ENCODE measurements around the gene UEVLD. TPM values are rescaled to one million over a fixed set of nuclear protein-coding genes. Genes with fewer than 3 reads are reported as not detected.

The UEVLD gene
- total RNA-seq, 1 experiment from 2014 or later, result 13.7 TPM

- TF ChIP-seq JUND (IDR thresholded peaks at IDR 0.05) (no peak), ZNF274 (IDR thresholded peaks at IDR 0.05; ENCODE audit: low read depth, low read length) (no peak), SP1 (IDR thresholded peaks at IDR 0.05; ENCODE audit: low read depth) (no peak), POLR2A (IDR thresholded peaks at IDR 0.05; ENCODE audit: borderline replicate concordance, extremely low read depth, insufficient read depth, insufficient read length) (no peak)
Measured at GRCh38 chr11:18521122-18521521, 67.4 kb downstream of the UEVLD start (continued).

- no peaks in the 10 kb centered on the region for H3K9me2 ChIP-seq (ENCODE audit: insufficient read depth)
- H3K4me2 ChIP-seq (ENCODE audit: low read length), result no peak overlapping the region
- BruUV-seq (replicated peaks), result no TSS peak
- H3K4me3 ChIP-seq (replicated peaks in 1 of 2; ENCODE audit: low read depth in 1 of 2, low read length in 2 of 2), result no peak overlapping the region
- no peak overlapping the region for H2AFZ ChIP-seq (ENCODE audit: low read depth, low read length, poor library complexity, severe bottlenecking)
- no peak for DNase-seq (ENCODE audit: low read depth, low spot score)
- peaks cover 3 to 13% of the 10 kb centered on the region in 2 experiments; a peak in 2 of 4 replicates for H3K36me3 ChIP-seq (ENCODE audit: control insufficient read depth in 1 of 2, insufficient read depth in 2 of 2, low read length in 2 of 2)
- no peak overlapping the region for H3K27ac ChIP-seq (ENCODE audit: low read depth, low read length)
- POLR2A ChIA-PET, result no interaction called here
- no peaks in the 10 kb centered on the region for H3K9me3 ChIP-seq (ENCODE audit: control insufficient read depth in 1 of 2, insufficient read depth in 1 of 2, low read depth in 1 of 2, low read length in 2 of 2)
- ATAC-seq, result no peak
- no peaks in the 10 kb centered on the region for H3K27me3 ChIP-seq (ENCODE audit: insufficient read depth, low read length)
- H3K79me2 ChIP-seq (ENCODE audit: insufficient read depth, low read length), result no peaks in the 10 kb centered on the region
- intact Hi-C loops (cut with micrococcal nuclease), result no loop called here
- no peak for TF ChIP-seq POLR2AphosphoS5 (IDR thresholded peaks at IDR 0.05; ENCODE audit: low read depth, low read length)
- TF ChIP-seq ZBTB33 (IDR thresholded peaks at IDR 0.05; ENCODE audit: extremely low read depth, insufficient replicate concordance, low read length), result no peak
- no peak for TF ChIP-seq JUND (IDR thresholded peaks at IDR 0.05)
- TF ChIP-seq EZH2 (IDR thresholded peaks at IDR 0.05), result no peak
- no peaks in the 10 kb centered on the region for H3K4me1 ChIP-seq (ENCODE audit: control insufficient read depth in 1 of 2, insufficient read depth in 2 of 2, low read length in 2 of 2)
- H3K9ac ChIP-seq (ENCODE audit: low read length), result no peak overlapping the region
- RAD21 ChIA-PET (ENCODE audit: low non-redundant PET in 1 of 2, low total read pairs in 2 of 2, uncharacterized antibody in 2 of 2, unreplicated experiment in 2 of 2), result no interaction called here
- CTCF ChIA-PET, result no interaction called here
- H4K20me1 ChIP-seq (ENCODE audit: insufficient read depth), result no peaks in the 10 kb centered on the region
Measured at GRCh38 chr11:18502352-18502751, 86.2 kb downstream of the UEVLD start.

All from HCT116 (cell line).